ENCODE results near the gene SMURF2. TPM values are rescaled to one million over a fixed set of nuclear protein-coding genes. Genes with fewer than 3 reads are reported as not detected.

SMURF2 gene
- total and polyA plus RNA-seq, 9 of the 15 experiments (the other 6 are each of a cell fraction or from before 2014, with no cell fraction given): 3.8 to 22.0 (median 14.8) TPM

DNA sequence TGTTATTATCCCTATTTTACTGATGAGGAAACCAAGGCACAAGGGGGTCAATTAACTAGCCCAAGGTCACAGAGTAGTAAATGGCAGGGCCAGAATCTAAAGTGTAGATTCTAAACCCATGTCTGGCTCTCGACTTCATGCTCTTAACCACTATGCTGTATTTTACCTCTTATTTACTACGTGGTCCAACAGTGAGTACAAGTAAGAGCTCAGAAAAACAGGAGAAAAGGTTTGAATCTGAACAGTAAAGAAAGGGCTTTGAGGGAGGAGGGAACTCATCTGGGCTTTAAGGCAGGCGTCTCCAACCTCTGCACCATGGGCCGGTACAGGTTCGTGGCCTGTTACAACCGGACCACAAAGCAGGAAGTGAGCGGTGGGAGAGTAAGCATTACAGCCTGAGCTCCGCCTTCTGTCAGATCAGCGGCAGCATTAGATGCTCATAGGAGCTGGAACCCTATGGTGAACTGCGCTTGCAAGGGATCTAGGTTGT, 62.9 kb downstream of the SMURF2 start (continued):
- no peak for TF ChIP-seq SRSF9 (IDR thresholded peaks at IDR 0.05; ENCODE audit: borderline replicate concordance, low read depth, low read length)
- TF ChIP-seq SMARCE1 (IDR thresholded peaks at IDR 0.05): no peak
- 0 out of 2 replicates have a peak, but pooled peaks have one; percentile 27 for TF ChIP-seq ZBTB17 (CRISPR knock-in tag; IDR thresholded peaks at IDR 0.05)
- TF ChIP-seq, protein P1, sequence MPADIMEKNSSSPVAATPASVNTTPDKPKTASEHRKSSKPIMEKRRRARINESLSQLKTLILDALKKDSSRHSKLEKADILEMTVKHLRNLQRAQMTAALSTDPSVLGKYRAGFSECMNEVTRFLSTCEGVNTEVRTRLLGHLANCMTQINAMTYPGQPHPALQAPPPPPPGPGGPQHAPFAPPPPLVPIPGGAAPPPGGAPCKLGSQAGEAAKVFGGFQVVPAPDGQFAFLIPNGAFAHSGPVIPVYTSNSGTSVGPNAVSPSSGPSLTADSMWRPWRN (IDR thresholded peaks at IDR 0.05; ENCODE audit: low read depth): no peak
- 0 out of 2 replicates have a peak, but pooled peaks have one; percentile 16 for TF ChIP-seq NCOR1 (IDR thresholded peaks at IDR 0.05)
- TF ChIP-seq SREBF2 (CRISPR knock-in tag; IDR thresholded peaks at IDR 0.05): no peak
- TF ChIP-seq, protein P2, sequence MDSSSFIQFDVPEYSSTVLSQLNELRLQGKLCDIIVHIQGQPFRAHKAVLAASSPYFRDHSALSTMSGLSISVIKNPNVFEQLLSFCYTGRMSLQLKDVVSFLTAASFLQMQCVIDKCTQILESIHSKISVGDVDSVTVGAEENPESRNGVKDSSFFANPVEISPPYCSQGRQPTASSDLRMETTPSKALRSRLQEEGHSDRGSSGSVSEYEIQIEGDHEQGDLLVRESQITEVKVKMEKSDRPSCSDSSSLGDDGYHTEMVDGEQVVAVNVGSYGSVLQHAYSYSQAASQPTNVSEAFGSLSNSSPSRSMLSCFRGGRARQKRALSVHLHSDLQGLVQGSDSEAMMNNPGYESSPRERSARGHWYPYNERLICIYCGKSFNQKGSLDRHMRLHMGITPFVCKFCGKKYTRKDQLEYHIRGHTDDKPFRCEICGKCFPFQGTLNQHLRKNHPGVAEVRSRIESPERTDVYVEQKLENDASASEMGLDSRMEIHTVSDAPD (CRISPR knock-in tag; IDR thresholded peaks at IDR 0.05): no peak
- TF ChIP-seq, protein P3, sequence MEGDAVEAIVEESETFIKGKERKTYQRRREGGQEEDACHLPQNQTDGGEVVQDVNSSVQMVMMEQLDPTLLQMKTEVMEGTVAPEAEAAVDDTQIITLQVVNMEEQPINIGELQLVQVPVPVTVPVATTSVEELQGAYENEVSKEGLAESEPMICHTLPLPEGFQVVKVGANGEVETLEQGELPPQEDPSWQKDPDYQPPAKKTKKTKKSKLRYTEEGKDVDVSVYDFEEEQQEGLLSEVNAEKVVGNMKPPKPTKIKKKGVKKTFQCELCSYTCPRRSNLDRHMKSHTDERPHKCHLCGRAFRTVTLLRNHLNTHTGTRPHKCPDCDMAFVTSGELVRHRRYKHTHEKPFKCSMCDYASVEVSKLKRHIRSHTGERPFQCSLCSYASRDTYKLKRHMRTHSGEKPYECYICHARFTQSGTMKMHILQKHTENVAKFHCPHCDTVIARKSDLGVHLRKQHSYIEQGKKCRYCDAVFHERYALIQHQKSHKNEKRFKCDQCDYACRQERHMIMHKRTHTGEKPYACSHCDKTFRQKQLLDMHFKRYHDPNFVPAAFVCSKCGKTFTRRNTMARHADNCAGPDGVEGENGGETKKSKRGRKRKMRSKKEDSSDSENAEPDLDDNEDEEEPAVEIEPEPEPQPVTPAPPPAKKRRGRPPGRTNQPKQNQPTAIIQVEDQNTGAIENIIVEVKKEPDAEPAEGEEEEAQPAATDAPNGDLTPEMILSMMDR (IDR thresholded peaks at IDR 0.05 in 2 of 3, conservative IDR thresholded peaks at IDR 0.05 in 1 of 3; ENCODE audit: insufficient read depth in 2 of 3, low read depth in 1 of 3, low read length in 3 of 3): no peak
- TF ChIP-seq NR2C2 (CRISPR knock-in tag; IDR thresholded peaks at IDR 0.05): no peak
- peak; percentile 28; the same call in 1 of the 2 replicates for TF ChIP-seq NR2C2 (tag; IDR thresholded peaks at IDR 0.05)
- TF ChIP-seq ZNF124 (CRISPR knock-in tag; IDR thresholded peaks at IDR 0.05): no peak
- TF ChIP-seq NCOA1 (IDR thresholded peaks at IDR 0.05; ENCODE audit: low read depth): no peak
- no peak for TF ChIP-seq DIDO1 (tag; IDR thresholded peaks at IDR 0.05; ENCODE audit: low read depth)
- no peak for TF ChIP-seq CHD2 (IDR thresholded peaks at IDR 0.05; ENCODE audit: low read depth, low read length)
- TF ChIP-seq PYGO2 (tag; IDR thresholded peaks at IDR 0.05): no peak
- TF ChIP-seq CHCHD3 (CRISPR knock-in tag; IDR thresholded peaks at IDR 0.05): no peak
- TF ChIP-seq, protein P4, sequence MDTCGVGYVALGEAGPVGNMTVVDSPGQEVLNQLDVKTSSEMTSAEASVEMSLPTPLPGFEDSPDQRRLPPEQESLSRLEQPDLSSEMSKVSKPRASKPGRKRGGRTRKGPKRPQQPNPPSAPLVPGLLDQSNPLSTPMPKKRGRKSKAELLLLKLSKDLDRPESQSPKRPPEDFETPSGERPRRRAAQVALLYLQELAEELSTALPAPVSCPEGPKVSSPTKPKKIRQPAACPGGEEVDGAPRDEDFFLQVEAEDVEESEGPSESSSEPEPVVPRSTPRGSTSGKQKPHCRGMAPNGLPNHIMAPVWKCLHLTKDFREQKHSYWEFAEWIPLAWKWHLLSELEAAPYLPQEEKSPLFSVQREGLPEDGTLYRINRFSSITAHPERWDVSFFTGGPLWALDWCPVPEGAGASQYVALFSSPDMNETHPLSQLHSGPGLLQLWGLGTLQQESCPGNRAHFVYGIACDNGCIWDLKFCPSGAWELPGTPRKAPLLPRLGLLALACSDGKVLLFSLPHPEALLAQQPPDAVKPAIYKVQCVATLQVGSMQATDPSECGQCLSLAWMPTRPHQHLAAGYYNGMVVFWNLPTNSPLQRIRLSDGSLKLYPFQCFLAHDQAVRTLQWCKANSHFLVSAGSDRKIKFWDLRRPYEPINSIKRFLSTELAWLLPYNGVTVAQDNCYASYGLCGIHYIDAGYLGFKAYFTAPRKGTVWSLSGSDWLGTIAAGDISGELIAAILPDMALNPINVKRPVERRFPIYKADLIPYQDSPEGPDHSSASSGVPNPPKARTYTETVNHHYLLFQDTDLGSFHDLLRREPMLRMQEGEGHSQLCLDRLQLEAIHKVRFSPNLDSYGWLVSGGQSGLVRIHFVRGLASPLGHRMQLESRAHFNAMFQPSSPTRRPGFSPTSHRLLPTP (IDR thresholded peaks at IDR 0.05; ENCODE audit: borderline replicate concordance, extremely low read depth, insufficient read length): no peak
- TF ChIP-seq, protein P5, sequence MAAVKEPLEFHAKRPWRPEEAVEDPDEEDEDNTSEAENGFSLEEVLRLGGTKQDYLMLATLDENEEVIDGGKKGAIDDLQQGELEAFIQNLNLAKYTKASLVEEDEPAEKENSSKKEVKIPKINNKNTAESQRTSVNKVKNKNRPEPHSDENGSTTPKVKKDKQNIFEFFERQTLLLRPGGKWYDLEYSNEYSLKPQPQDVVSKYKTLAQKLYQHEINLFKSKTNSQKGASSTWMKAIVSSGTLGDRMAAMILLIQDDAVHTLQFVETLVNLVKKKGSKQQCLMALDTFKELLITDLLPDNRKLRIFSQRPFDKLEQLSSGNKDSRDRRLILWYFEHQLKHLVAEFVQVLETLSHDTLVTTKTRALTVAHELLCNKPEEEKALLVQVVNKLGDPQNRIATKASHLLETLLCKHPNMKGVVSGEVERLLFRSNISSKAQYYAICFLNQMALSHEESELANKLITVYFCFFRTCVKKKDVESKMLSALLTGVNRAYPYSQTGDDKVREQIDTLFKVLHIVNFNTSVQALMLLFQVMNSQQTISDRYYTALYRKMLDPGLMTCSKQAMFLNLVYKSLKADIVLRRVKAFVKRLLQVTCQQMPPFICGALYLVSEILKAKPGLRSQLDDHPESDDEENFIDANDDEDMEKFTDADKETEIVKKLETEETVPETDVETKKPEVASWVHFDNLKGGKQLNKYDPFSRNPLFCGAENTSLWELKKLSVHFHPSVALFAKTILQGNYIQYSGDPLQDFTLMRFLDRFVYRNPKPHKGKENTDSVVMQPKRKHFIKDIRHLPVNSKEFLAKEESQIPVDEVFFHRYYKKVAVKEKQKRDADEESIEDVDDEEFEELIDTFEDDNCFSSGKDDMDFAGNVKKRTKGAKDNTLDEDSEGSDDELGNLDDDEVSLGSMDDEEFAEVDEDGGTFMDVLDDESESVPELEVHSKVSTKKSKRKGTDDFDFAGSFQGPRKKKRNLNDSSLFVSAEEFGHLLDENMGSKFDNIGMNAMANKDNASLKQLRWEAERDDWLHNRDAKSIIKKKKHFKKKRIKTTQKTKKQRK (IDR thresholded peaks at IDR 0.05; ENCODE audit: borderline replicate concordance, low read depth, low read length): no peak

Measured in K562 (cell line).